Stimulated activated CD4-positive, alpha-beta T cell treated with anti-CD3 and anti-CD28 coated beads, Interleukin-15, amount 100 ng/mL, for 48 hours (primary cell): Measurements from ENCODE around the gene NME5.
"Not testable (repeated sequence)": the region's sequence is repeated elsewhere in the genome, so short reads cannot be mapped to it uniquely, and the experiment has no call there.

ENCODE experiments used
- DNase-seq, 2 donors: peaks; one replicate each; pipeline ENCODE4 v3.0.0-alpha.2; 2020; ENCODE audit warnings: low read depth in 2 of 2

The NME5 gene

DNA sequence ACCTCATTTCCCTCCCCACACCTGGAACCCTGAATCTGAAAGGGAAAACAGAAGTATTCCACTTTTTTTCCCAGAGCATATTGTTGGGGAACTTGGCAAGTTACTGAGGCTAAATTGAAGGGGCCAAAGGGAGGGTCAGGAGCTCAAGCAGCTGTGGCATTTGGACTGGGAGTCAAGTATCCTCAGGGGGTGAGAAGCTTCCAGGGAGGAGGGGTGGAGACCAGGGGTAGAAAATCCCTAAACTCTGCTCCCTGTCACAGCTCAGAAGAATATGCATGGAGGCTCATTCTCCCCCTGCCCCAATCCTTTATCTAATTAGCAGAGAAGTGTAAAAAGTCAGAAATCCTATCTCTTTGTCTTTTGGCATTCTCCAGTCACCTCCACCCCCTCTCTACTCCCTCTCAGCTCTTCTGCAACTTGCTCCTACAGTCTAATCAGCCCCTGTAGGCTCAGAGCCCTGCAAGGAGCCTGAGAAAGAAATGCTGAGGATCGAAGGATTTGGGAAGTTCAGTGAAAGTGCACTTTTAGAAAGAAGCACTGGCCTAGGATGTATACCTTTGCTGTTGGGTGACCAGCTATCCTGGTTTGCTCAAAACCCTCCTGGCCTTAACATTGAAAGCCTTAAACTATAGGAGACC is 61.1 kb downstream of the NME5 start:
- no peak for DNase-seq

DNA sequence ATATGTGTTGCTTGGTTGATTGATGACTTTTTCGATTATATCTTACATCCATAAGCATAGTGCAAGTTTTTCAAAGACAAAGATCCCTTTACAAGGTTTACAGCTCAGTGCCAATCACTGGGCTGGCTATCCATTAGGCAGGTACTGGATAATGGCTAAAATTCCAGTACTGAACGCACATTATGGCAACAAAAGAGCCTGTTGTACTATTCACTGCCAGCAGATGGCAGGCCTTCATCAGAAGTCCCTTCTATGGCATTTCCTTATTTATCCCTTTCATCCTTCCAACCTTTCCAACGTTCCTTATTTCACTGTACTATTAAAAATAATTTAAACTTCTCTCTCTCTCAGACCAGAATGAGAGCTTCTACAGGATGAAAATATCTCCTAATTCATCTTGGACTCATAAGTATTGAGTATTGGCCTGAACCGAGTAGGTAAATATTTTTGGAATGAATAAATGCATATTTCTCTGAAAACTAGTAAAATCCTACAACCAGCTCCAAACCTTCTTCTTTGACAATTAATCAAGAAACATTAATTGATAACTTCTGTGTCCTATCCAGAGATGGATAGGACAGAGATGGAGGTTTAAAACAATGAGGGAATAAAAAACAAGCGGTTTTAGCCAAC is 62.0 kb downstream of the NME5 start:
- peak in 1 of 2 donors; percentile 25 for DNase-seq

DNA sequence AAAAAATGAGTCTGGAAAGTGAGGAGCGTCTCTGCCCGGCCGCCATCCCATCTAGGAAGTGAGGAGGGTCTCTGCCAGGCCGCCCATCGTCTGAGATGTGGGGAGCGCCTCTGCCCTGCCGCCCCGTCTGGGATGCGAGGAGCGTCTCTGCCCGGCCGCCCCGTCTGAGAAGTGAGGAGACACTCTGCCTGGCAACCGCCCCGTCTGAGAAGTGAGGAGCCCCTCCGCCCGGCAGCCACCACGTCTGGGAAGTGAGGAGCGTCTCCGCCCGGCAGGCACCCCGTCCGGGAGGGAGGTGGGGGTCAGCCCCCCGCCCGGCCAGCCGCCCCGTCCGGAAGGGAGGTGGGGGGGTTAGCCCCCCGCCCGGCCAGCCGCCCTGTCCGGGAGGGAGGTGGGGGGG is 69.2 kb downstream of the NME5 start:
- DNase-seq = not testable (repeated sequence)

DNA sequence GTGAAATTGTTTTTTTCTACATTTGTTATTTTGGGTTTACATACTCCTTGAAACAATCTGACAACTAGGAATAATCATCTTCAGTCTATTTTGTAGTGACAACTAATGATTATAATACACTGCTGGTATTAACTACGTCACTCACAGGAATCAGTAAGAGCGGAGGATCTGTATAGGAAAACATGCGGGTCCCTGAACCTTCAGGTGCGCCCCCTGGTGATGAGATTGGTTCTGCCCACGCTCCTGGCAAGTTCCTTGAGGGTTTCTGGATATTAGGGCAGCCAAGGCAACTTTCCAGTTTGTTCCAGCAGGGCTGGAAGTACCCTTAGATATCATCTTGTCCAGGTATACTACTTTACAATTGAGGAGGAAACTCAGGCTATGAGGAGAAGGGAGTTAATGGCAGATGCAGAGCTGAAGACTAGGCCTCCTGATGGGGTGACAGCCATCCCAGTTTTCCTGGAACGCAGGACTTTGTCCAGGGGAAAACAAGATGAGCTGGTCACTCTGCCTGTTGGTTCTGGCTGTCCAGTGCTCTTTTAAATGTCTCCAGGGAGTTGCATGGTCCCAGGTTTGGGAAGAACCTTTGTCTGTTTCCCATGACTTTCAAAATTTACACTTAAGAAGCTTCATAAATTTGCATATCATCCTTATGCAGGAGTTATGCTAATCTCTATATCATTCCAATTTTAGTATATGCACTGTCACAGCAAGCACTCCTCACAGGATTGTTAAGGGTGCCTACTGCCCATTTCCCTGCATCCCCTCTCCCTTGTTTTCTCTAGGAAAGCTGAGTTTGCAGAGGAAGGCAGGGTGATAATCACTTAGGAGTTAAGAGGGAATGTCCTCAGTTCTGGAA is 70.3 kb downstream of the NME5 start:
- peak; percentile 52 to 54 for DNase-seq

DNA sequence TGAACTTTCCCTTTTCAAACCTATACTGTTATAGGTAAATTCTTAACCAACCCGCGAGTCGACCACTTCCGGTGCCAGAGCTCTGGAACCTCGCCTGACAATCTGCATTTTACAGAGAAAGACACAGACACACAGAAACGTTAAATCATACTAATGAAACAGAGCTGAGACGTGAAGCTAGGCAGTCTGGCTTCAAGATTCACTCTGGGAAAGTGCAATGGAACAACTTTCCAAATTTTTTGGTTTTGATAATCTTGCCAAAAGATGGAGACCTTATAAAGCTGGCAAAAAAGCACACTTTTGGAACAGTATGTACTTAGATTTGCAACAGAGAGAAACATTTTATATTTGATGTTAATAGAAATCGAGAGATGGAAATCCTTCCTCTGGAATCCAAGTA is 71.3 kb downstream of the NME5 start:
- no peak for DNase-seq
